Measurements from ENCODE around the gene TUBB.
A peak's percentile ranks its signal among the peaks of the same experiment; 100 is the strongest.
"Not testable (repeated sequence)": the region's sequence is repeated elsewhere in the genome, so short reads cannot be mapped to it uniquely, and the experiment has no call there.

TUBB gene

DNA sequence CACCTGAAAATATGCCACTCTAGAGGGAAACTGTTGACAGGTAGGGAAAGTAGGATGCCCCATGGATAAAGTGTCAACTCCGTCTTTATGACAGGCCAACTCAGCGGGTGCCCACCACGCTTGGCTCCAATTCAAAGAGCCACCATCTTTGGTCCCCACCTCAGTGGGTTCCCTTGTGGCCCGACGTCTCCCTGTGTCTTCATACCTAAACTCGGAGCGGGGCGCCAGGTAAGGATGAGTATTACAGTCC, 3.3 kb upstream of the TUBB start:
- peaks cover 78% of the 10 kb centered on the region for H3K79me2 ChIP-seq (ENCODE audit: insufficient read depth, low read length)
- H3K4me1 ChIP-seq (ENCODE audit: insufficient read depth, low read length, poor library complexity, severe bottlenecking), result peaks cover 61% of the 10 kb centered on the region
- H3K4me3 ChIP-seq (ENCODE audit: low read length, poor library complexity, severe bottlenecking), result peak overlapping the region; percentile 97
- H3K4me2 ChIP-seq (ENCODE audit: low read depth, low read length, poor library complexity, severe bottlenecking), result peak overlapping the region; percentile 93
- peaks cover 12% of the 10 kb centered on the region; the same call in 1 of the 2 replicates for H3F3A ChIP-seq (ENCODE audit: low read depth)
- H3K9me2 ChIP-seq (replicated peaks; ENCODE audit: low read depth, low read length), result no peaks in the 10 kb centered on the region
- TF ChIP-seq EZH2phosphoT487 (IDR thresholded peaks at IDR 0.05; ENCODE audit: borderline replicate concordance), result no peak
- TF ChIP-seq, protein P1, sequence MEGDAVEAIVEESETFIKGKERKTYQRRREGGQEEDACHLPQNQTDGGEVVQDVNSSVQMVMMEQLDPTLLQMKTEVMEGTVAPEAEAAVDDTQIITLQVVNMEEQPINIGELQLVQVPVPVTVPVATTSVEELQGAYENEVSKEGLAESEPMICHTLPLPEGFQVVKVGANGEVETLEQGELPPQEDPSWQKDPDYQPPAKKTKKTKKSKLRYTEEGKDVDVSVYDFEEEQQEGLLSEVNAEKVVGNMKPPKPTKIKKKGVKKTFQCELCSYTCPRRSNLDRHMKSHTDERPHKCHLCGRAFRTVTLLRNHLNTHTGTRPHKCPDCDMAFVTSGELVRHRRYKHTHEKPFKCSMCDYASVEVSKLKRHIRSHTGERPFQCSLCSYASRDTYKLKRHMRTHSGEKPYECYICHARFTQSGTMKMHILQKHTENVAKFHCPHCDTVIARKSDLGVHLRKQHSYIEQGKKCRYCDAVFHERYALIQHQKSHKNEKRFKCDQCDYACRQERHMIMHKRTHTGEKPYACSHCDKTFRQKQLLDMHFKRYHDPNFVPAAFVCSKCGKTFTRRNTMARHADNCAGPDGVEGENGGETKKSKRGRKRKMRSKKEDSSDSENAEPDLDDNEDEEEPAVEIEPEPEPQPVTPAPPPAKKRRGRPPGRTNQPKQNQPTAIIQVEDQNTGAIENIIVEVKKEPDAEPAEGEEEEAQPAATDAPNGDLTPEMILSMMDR (conservative IDR thresholded peaks at IDR 0.05; ENCODE audit: low read length), result no peak
- H3K27me3 ChIP-seq (ENCODE audit: insufficient read depth, low read length, poor library complexity, severe bottlenecking), result peaks cover 13% of the 10 kb centered on the region
- peak overlapping the region; percentile 17; the same call in 1 of the 2 replicates for H2AFZ ChIP-seq (ENCODE audit: low read length)
- H4K20me1 ChIP-seq (ENCODE audit: insufficient read depth, low read length, poor library complexity, severe bottlenecking), result peaks cover 11% of the 10 kb centered on the region
- H3K36me3 ChIP-seq (ENCODE audit: insufficient read depth, low read length), result peaks cover 20% of the 10 kb centered on the region
- no peaks in the 10 kb centered on the region for H3K9me3 ChIP-seq (ENCODE audit: insufficient read depth, low read depth, low read length)
- H3K9ac ChIP-seq (ENCODE audit: low read depth, low read length, poor library complexity, severe bottlenecking), result peak overlapping the region; percentile 99

DNA sequence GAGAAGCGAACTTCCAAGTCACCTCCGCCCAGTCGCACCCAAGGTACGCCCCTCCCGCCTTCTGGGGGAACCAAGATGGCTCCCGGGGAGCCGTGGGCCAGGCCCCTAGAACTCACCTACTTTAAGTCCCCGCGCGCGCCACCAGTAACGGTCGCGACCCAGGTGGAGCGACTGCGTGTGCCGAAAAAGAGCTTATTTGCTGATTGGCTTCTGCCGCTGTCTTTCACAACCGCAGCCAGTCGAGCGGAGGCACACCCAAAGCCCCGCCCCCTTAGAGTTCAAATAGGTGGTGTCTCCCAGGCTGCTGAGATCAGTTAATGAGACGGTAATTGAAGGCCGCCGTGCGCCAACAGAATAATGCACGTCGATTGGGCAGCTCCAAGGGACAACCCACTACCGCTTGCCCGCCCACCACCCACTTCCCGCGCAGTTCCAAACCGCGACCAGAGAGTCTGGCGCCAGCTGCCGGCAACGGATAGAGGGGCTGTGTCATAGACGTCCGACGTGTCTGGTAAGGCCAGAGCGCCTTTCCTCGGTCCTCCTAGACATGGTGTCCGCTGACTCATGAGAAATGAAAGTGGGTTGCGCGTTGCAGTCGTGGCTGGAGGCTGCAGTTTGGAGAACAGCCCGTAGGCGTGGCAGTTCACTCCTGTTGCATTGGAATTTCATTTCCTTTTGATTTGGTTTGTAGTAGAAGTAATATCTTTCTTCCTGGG, 2.9 kb upstream of the TUBB start, which contains the start of gene MDC1:
Gene MDC1, minus strand, starts transcription at position 153 of the 716 bp plus-strand sequence. CDS start 2,106 bp downstream, outside the sequence.
- H2AFZ ChIP-seq (ENCODE audit: low read length), result peak within 1 kb of the TSS; percentile 17; the same call in 1 of the 2 replicates
- no peaks in the 10 kb centered on the region for H3K9me3 ChIP-seq (ENCODE audit: insufficient read depth, low read depth, low read length)
- TF ChIP-seq EZH2phosphoT487 (IDR thresholded peaks at IDR 0.05; ENCODE audit: borderline replicate concordance), result no peak
- TF ChIP-seq, protein P1 (conservative IDR thresholded peaks at IDR 0.05; ENCODE audit: low read length), result peak; percentile 30; the same call in 1 of the 2 replicates
- peak within 1 kb of the TSS; percentile 93 for H3K4me2 ChIP-seq (ENCODE audit: low read depth, low read length, poor library complexity, severe bottlenecking)
- H3K27me3 ChIP-seq (ENCODE audit: insufficient read depth, low read length, poor library complexity, severe bottlenecking), result peaks cover 15% of the 10 kb centered on the region
- peaks cover 82% of the 10 kb centered on the region for H3K79me2 ChIP-seq (ENCODE audit: insufficient read depth, low read length)
- H3K4me3 ChIP-seq (ENCODE audit: low read length, poor library complexity, severe bottlenecking), result peak within 1 kb of the TSS; percentile 98
- peaks cover 14% of the 10 kb centered on the region for H4K20me1 ChIP-seq (ENCODE audit: insufficient read depth, low read length, poor library complexity, severe bottlenecking)
- peaks cover 56% of the 10 kb centered on the region for H3K4me1 ChIP-seq (ENCODE audit: insufficient read depth, low read length, poor library complexity, severe bottlenecking)
- peaks cover 22% of the 10 kb centered on the region for H3K36me3 ChIP-seq (ENCODE audit: insufficient read depth, low read length)
- peaks cover 12% of the 10 kb centered on the region; the same call in 1 of the 2 replicates for H3F3A ChIP-seq (ENCODE audit: low read depth)
- no peaks in the 10 kb centered on the region for H3K9me2 ChIP-seq (replicated peaks; ENCODE audit: low read depth, low read length)
- peak within 1 kb of the TSS; percentile 100 for H3K9ac ChIP-seq (ENCODE audit: low read depth, low read length, poor library complexity, severe bottlenecking)

DNA sequence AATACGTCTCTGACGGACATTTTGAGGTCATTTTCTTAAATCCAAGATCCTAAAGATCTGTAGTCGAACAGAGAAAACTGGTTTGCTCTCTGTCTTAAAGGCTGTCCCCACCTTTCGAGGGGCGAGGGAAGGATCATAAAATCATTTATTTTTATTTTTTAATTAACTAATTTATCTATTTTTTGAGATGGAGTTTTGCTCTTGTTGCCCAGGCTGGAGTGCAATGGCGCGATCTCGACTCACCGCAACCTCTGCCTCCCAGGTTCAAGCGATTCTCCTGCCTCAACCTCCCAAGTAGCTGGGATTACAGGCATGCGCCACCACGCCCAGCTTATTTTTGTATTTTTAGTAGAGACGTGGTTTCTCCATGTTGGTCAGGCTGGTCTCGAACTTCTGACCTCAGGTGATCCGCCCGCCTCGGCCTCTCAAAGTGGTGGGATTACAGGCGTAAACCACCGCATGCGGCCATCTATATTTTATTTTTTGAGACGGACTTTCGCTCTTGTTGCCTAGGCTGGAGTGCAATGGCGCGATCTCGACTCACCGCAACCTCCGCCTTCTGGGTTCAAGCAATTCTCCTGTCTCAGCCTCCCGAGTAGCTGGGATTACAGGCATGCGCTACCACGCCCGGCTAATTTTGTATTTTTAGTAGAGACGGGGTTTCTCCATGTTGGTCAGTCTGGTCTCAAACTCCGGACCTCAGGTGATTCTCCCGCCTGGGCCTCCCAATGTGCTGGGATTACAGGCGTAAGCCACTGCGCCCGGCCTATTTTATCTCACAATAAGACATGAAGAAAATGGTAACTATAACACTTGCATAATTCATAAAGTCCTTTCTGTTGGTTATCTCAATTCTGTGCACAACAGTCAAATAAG, 2.1 kb upstream of the TUBB start:
- not testable (repeated sequence) for H3K9me3 ChIP-seq (ENCODE audit: insufficient read depth, low read depth, low read length); H3K9me2 ChIP-seq (replicated peaks; ENCODE audit: low read depth, low read length); H2AFZ ChIP-seq (ENCODE audit: low read length)
- Histone ChIP-seq H3F3A (ENCODE audit: low read depth) (peaks cover 12% of the 10 kb centered on the region; the same call in 1 of the 2 replicates), H3K4me2 (ENCODE audit: low read depth, low read length, poor library complexity, severe bottlenecking) (peak overlapping the region; percentile 87), H3K9ac (ENCODE audit: low read depth, low read length, poor library complexity, severe bottlenecking) (peak overlapping the region; percentile 100), H3K79me2 (ENCODE audit: insufficient read depth, low read length) (peaks cover 86% of the 10 kb centered on the region), H4K20me1 (ENCODE audit: insufficient read depth, low read length, poor library complexity, severe bottlenecking) (peaks cover 22% of the 10 kb centered on the region), H3K4me3 (ENCODE audit: low read length, poor library complexity, severe bottlenecking) (peak overlapping the region; percentile 98), H3K27me3 (ENCODE audit: insufficient read depth, low read length, poor library complexity, severe bottlenecking) (peaks cover 15% of the 10 kb centered on the region), H3K4me1 (ENCODE audit: insufficient read depth, low read length, poor library complexity, severe bottlenecking) (peaks cover 53% of the 10 kb centered on the region), H3K36me3 (ENCODE audit: insufficient read depth, low read length) (peaks cover 25% of the 10 kb centered on the region)

All from Loucy (cell line).